Measurements from ENCODE around the gene STX19.

Gene STX19

GRCh38 chr3:94026623-94027022 lies 1.8 kb downstream of the STX19 start:
- DNase-seq: no peak

GRCh38 chr3:94024385-94024784 lies 4.0 kb downstream of the STX19 start:
- no peak for DNase-seq

- no peak for DNase-seq
These were observed 8.1 kb downstream of the STX19 start for GRCh38 chr3:94020293-94020692.

GRCh38 chr3:94019659-94020058 lies 8.7 kb downstream of the STX19 start:
- no peak for DNase-seq

GRCh38 chr3:94015025-94015424 lies 13.4 kb downstream of the STX19 start:
- no peak for DNase-seq

- no peak for DNase-seq
These were observed 16.2 kb downstream of the STX19 start for GRCh38 chr3:94012185-94012584.

- no peak for DNase-seq
These were observed 17.1 kb downstream of the STX19 start for GRCh38 chr3:94011233-94011711.

GRCh38 chr3:94009608-94010007 lies 18.8 kb downstream of the STX19 start:
- DNase-seq: no peak

- no peak for DNase-seq
These were observed 20.1 kb downstream of the STX19 start for GRCh38 chr3:94008253-94008652.

- peak; percentile 68 for DNase-seq
These were observed 24.0 kb downstream of the STX19 start for GRCh38 chr3:94004301-94004910.

GRCh38 chr3:94001827-94002495 lies 26.4 kb downstream of the STX19 start:
- no peak for DNase-seq

GRCh38 chr3:94001191-94001590 lies 27.2 kb downstream of the STX19 start:
- DNase-seq: no peak

- DNase-seq: peak; percentile 22
These were observed 34.3 kb downstream of the STX19 start for GRCh38 chr3:93994056-93994455.

GRCh38 chr3:93992207-93992606 lies 36.2 kb downstream of the STX19 start:
- peak; percentile 10 for DNase-seq

- no peak for DNase-seq
These were observed 36.8 kb downstream of the STX19 start for GRCh38 chr3:93991631-93992030.

- DNase-seq: no peak
These were observed 39.2 kb downstream of the STX19 start for GRCh38 chr3:93989241-93989640.

- no peak for DNase-seq
These were observed 39.6 kb downstream of the STX19 start for GRCh38 chr3:93988764-93989163.

GRCh38 chr3:93988283-93988682 lies 40.1 kb downstream of the STX19 start:
- peak; percentile 33 for DNase-seq

- DNase-seq: no peak
These were observed 43.8 kb downstream of the STX19 start for GRCh38 chr3:93984618-93985017.

GRCh38 chr3:93983408-93983807 lies 45.0 kb downstream of the STX19 start:
- DNase-seq: no peak

GRCh38 chr3:93981649-93982048 lies 46.7 kb downstream of the STX19 start:
- no peak for DNase-seq

- peak; percentile 99 for DNase-seq
These were observed 48.3 kb downstream of the STX19 start, which contains the start of gene ARL13B for GRCh38 chr3:93979850-93980676. ARL13B (plus strand) TSS chr3:93980155; CDS start chr3:93980424, 269 bp downstream.
